ENCODE results near the gene TBC1D32. TPM values are rescaled to one million over a fixed set of nuclear protein-coding genes. Genes with fewer than 3 reads are reported as not detected.

The TBC1D32 gene
- total RNA-seq, 1 donor from 2014 or later = 13.4 TPM

DNA sequence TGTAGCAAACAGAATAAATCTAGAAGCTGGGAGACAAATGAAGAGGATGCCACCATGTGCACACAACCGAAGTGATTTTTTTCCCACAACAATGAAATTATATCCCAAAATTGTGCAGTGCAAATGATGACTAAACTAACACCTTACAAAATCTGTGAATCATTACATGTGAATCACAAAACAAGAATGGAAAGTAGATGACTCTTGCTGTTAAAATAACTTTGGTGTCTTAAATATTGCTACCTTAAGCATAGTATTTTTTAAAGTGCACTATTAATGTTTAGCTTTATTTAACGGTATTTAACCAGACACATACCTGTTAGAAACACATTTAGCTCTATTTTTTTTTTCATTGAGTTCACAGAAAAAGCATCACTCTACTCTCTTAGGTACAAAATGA lies 190.8 kb downstream of the TBC1D32 start:
- Mint-ChIP-seq H3K4me3 (ENCODE audit: unreplicated experiment) (no peak overlapping the region), H3K27me3 (ENCODE audit: unreplicated experiment) (no peaks in the 10 kb centered on the region), H3K4me1 (ENCODE audit: unreplicated experiment) (no peaks in the 10 kb centered on the region), H3K9me3 (ENCODE audit: unreplicated experiment) (peaks cover 11% of the 10 kb centered on the region), H3K36me3 (ENCODE audit: unreplicated experiment) (peaks cover 2% of the 10 kb centered on the region), H3K27ac (ENCODE audit: unreplicated experiment) (no peak overlapping the region)
- TF ChIP-seq, protein P1, sequence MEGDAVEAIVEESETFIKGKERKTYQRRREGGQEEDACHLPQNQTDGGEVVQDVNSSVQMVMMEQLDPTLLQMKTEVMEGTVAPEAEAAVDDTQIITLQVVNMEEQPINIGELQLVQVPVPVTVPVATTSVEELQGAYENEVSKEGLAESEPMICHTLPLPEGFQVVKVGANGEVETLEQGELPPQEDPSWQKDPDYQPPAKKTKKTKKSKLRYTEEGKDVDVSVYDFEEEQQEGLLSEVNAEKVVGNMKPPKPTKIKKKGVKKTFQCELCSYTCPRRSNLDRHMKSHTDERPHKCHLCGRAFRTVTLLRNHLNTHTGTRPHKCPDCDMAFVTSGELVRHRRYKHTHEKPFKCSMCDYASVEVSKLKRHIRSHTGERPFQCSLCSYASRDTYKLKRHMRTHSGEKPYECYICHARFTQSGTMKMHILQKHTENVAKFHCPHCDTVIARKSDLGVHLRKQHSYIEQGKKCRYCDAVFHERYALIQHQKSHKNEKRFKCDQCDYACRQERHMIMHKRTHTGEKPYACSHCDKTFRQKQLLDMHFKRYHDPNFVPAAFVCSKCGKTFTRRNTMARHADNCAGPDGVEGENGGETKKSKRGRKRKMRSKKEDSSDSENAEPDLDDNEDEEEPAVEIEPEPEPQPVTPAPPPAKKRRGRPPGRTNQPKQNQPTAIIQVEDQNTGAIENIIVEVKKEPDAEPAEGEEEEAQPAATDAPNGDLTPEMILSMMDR (IDR thresholded peaks at IDR 0.05) = no peak
- DNase-seq (ENCODE audit: extremely low spot score, unreplicated experiment) = no peak

DNA sequence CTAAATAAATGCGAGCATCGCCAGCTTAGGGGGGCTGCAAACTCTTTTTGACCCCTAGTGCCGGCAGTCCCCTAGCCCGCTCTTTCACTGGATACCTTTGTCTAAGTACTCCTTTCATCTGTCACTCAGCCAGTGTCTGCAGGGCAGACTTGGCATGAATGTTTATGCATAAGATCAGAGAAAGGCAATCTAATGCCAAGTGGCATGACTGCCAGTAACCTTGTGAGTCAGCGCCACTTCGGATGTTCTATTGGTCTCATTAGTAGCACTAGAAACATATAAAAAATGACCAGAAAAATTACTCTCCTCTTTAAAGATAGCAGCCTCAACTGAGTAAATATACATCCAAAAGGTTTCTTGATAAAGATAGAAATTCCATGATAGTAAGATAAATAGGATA lies 192.2 kb downstream of the TBC1D32 start:
- H3K4me3 Mint-ChIP-seq (ENCODE audit: unreplicated experiment) = no peak overlapping the region
- DNase-seq (ENCODE audit: extremely low spot score, unreplicated experiment) = no peak
- H3K27ac Mint-ChIP-seq (ENCODE audit: unreplicated experiment) = no peak overlapping the region
- H3K9me3 Mint-ChIP-seq (ENCODE audit: unreplicated experiment) = peaks cover 11% of the 10 kb centered on the region
- no peaks in the 10 kb centered on the region for H3K27me3 Mint-ChIP-seq (ENCODE audit: unreplicated experiment)
- no peaks in the 10 kb centered on the region for H3K4me1 Mint-ChIP-seq (ENCODE audit: unreplicated experiment)
- peaks cover 2% of the 10 kb centered on the region for H3K36me3 Mint-ChIP-seq (ENCODE audit: unreplicated experiment)
- TF ChIP-seq, protein P1 (IDR thresholded peaks at IDR 0.05) = no peak

DNA sequence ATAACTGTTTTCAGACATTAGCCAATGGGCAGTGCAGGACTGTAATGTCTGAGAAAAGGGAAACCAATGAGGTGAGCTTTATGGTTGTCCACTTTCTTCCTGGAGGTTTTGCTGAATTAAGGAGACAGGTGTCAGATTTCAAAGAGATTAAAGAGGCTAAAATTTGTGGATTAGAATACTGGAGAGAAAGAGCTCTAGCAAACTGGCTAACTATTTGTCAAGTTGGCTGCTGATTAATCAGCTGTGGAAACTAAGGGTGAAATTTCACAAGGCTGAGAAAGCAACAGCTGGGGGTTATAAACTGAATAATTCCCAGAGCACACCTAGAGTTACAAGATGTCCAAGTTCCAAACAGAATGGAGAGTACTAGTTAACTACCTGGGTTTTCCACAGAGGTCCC lies 198.9 kb downstream of the TBC1D32 start:
- no peak for DNase-seq (ENCODE audit: extremely low spot score, unreplicated experiment)
- H3K27ac Mint-ChIP-seq (ENCODE audit: unreplicated experiment) = no peak overlapping the region
- H3K4me1 Mint-ChIP-seq (ENCODE audit: unreplicated experiment) = no peaks in the 10 kb centered on the region
- no peaks in the 10 kb centered on the region for H3K9me3 Mint-ChIP-seq (ENCODE audit: unreplicated experiment)
- H3K27me3 Mint-ChIP-seq (ENCODE audit: unreplicated experiment) = no peaks in the 10 kb centered on the region
- TF ChIP-seq, protein P1 (IDR thresholded peaks at IDR 0.05) = no peak
- no peak overlapping the region for H3K4me3 Mint-ChIP-seq (ENCODE audit: unreplicated experiment)
- H3K36me3 Mint-ChIP-seq (ENCODE audit: unreplicated experiment) = no peaks in the 10 kb centered on the region

DNA sequence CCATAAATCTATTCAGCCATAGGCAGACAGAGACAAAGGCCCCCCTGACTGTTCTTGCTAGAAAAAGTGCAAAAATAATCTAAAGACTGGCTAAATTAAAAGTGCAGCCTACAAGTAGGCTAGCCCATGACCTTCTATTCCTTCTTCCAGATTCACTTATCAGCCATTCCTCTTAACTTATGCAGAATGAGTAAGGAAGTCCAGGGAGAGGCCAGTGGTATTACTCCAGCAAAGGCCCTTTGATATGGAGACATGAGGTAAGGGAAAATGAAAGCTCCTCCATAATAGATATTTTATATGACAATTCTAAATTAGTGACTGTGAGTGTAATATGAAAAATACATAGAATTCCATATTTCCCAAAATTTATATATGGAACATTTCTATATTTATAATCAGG lies 199.4 kb downstream of the TBC1D32 start:
- TF ChIP-seq, protein P1 (IDR thresholded peaks at IDR 0.05) = no peak
- no peak overlapping the region for H3K4me3 Mint-ChIP-seq (ENCODE audit: unreplicated experiment)
- no peaks in the 10 kb centered on the region for H3K4me1 Mint-ChIP-seq (ENCODE audit: unreplicated experiment)
- no peaks in the 10 kb centered on the region for H3K27me3 Mint-ChIP-seq (ENCODE audit: unreplicated experiment)
- no peaks in the 10 kb centered on the region for H3K36me3 Mint-ChIP-seq (ENCODE audit: unreplicated experiment)
- H3K27ac Mint-ChIP-seq (ENCODE audit: unreplicated experiment) = no peak overlapping the region
- no peak for DNase-seq (ENCODE audit: extremely low spot score, unreplicated experiment)
- H3K9me3 Mint-ChIP-seq (ENCODE audit: unreplicated experiment) = no peaks in the 10 kb centered on the region

DNA sequence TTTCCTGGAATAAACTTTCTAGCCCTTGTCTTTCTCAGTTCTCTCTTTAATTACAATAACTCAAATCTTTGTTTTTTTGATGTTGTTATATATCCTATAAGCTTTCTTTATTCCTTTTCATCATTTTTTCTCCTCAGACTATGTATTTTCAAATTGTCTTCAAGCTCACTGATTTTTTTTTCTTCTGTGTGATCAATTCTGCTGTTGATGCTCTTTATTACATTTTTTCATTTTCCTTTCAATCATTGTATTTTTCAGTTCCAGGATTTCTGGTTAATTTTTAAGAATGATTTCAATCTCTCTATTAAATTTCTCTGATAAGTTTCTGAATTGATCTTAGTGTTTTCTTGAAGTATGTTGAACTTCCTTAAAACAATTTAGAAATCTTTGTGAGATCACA lies 209.7 kb downstream of the TBC1D32 start:
- TF ChIP-seq, protein P1 (IDR thresholded peaks at IDR 0.05) = no peak
- no peak overlapping the region for H3K4me3 Mint-ChIP-seq (ENCODE audit: unreplicated experiment)
- no peak overlapping the region for H3K27ac Mint-ChIP-seq (ENCODE audit: unreplicated experiment)
- H3K36me3 Mint-ChIP-seq (ENCODE audit: unreplicated experiment) = peaks cover 29% of the 10 kb centered on the region
- no peaks in the 10 kb centered on the region for H3K4me1 Mint-ChIP-seq (ENCODE audit: unreplicated experiment)
- peaks cover 27% of the 10 kb centered on the region for H3K9me3 Mint-ChIP-seq (ENCODE audit: unreplicated experiment)
- H3K27me3 Mint-ChIP-seq (ENCODE audit: unreplicated experiment) = no peaks in the 10 kb centered on the region
- no peak for DNase-seq (ENCODE audit: extremely low spot score, unreplicated experiment)
